NCI-H1105 treated with DMSO at 0.1 percent for 48 hours (cell line): Measurements from ENCODE around the gene CCL5.
"Not testable (repeated sequence)": the region's sequence is repeated elsewhere in the genome, so short reads cannot be mapped to it uniquely, and the experiment has no call there.

ENCODE experiments used
- DNase-seq: peaks from one replicate; lab custom pipeline; 2025; lab: John Stamatoyannopoulos, UW

CCL5 gene

GRCh38 chr17:35898283-35899070 lies 18.3 kb upstream of the CCL5 start:
- DNase-seq = peak; percentile 44

- DNase-seq = not testable (repeated sequence)
These were observed 17.6 kb upstream of the CCL5 start for GRCh38 chr17:35897772-35898171.

DNA sequence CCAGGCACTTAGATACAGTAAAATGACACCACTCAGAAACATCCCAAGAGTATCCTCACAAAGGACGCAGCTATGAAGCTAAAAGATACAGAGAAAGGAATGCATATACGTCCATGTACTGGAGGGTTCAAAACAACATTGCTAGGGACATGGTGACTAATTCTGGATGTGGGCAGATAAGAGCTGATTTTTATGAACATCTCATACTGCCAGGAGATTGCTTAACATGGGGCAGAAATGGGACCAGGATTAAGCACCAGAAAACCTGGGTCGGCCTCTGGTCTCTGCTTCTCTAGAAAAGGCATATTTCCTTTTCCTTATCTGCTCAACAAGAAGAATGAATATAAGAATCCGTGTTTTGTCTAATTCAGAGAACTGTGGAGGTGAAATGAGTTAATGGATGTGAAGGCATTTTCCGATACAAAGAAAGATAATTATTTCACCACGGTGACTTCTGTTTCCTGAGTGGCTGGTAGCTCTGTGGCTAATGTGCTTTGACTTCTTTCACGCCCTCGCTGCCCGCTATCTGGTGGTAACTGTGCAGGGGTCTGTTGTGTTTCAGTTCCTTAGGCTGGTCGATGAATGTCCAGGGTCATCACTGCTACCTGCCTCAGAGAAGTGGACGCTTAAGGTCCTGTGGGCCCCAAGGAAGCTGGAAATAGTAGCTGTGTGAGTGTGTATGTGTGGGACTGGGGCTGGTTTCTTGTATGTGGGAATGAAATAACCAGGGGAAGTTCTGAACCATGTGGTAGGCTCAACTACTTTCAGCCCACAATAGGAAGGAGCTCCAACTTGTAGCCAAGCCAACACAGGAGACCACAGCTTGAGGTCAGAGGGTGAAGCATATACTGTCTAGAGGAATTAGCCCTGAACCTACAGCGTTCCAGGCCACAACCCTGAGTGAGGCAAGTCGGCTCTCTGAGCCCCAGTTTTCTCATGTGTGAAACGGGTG lies 15.8 kb upstream of the CCL5 start:
- DNase-seq = no peak

DNA sequence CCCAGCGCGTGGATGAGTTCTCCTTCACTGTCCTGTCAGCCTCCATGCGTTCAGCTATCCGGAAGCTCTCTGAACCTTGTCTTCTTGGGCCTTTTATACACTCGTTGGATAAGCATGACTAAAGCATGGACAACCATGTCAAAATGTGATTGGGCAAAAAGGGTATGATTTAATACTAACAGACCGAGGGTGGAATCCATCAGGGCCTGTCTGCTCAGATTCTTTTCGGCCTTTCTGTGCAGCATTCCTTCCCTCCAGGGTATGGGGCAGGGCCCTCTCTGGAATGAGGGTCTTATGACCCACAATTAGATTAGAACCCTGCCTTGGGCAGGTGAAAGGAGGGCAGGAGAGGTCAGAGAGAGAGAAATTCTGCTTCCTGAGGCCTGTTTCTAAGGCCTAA lies 14.0 kb upstream of the CCL5 start:
- no peak for DNase-seq

DNA sequence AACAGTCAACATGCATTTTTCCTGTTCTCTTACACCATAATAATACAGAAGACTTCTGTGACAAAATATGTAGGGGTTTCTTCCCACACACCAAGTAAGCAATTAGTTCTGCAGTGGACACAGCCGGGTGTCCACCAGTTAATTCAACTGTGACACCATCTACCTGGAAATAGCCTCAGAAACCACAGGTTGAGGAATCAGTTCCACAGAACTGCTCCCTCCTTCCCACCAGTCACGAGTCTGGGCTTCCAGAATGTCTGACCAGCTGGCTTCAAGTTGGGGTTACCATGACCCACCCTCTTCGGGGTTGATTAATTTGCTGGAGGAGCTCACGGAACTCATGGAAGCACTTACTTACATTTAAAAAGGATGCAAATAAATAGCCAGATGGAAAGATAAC lies 13.6 kb upstream of the CCL5 start:
- DNase-seq = no peak

- DNase-seq = no peak
These were observed 12.2 kb upstream of the CCL5 start for GRCh38 chr17:35892091-35893035.

GRCh38 chr17:35891269-35891668 lies 11.1 kb upstream of the CCL5 start:
- DNase-seq = no peak

DNA sequence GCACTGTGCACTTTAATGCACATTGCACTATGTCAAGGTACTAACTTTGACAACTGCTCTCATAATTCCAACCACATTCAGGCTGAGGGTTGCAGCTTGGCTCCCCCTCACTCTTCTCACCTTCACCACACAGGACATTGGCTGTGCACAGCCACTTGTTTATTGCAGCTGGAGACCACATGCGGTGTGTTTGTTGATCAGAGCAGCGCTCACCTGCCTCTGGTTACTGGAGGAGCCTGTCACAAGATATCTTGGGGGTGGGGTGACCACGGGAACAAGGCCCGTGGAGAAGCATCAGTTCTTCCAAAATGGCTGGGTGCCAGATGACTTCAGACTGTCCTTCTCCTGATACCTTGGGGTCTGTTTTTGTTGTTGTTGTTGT lies 10.6 kb upstream of the CCL5 start:
- DNase-seq = peak; percentile 11

- DNase-seq = peak; percentile 64
These were observed 9.9 kb upstream of the CCL5 start for GRCh38 chr17:35889818-35890773.

- no peak for DNase-seq
These were observed 9.1 kb upstream of the CCL5 start for GRCh38 chr17:35889241-35889640.

GRCh38 chr17:35878361-35878760 lies 1.8 kb downstream of the CCL5 start:
- DNase-seq = no peak

DNA sequence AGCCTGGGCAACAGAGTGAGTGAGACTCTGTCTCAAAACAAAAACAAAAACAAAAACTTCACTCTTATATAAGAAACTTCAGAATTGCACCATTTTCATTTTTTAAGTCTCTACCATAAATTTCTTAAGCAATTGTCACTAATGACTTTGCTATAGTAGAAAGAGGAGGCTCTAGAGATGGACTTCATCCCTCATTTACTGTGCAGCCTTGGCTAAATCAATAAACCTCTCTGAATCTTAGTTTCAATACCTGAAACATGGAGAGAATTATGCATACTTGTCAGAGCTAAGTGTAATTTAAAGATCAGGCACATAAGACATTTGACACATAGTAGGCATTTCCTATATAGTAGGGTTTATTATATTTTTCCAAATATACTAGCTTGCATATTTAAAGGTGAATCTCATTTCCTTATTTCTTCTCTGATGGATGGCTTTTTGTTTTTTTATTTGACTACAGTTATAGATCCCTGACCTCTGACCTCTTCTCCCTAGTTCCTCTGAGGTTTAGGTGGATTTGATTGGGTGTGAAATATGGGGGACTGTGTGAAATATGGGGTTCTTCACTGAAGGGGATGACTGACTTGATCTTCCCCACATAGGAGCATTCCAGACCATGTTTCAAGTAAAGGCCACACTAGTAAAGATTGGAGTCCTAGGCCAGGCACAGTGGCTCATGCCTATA lies 2.7 kb downstream of the CCL5 start:
- no peak for DNase-seq

DNA sequence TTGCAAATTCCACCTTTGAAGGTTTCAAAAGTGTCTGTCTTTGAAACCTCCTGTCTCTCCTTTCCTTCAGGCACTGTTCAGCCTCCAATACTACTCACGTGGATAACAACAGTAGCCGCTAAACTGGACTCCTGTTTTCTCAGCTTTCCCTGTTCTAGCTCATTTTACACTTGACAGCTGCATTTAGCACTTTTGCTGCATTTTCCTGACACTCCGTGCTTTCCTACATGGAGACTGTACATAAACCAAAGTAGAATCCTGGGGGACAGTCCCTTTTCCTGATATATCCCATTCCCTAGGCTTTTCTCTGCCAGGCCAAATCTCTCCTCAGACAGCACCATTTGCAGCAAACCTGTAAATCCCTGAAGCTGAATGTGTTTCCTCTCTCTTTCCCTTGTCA lies 3.6 kb downstream of the CCL5 start:
- no peak for DNase-seq

GRCh38 chr17:35875800-35876139 lies 4.4 kb downstream of the CCL5 start:
- DNase-seq = no peak

DNA sequence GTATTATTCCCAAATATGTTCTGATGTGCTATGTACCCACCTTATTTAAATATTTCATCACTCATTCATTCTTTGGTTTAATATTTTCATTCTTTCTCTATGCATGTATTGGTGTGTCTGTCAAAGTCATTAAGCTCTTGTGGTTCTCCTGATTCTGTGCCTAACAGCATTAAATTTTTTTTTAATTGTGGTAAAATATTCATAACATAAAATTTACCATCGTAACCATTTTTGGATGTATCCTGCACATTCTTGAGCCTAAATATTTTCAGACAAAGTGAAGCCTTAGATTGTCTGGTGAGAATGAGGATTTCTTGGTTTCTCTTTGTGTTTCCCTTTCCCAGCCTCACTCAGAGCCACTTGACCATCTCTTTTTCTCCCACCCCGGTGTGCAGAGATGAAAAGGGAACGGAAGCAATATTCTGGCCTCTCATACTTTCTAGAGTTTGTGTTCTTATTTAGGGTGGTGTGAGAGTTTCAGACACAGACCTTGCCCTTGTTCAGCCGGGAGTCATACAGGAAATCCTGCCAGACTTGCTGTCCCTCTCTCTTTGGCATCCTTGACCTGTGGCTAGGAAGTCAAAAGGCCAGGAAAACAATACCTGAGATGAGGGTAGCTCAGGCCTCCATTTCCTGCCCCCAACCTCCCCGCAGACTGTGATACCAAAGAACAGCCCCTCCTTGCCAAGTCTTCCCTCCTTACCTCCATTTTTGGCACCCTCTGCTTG lies 4.9 kb downstream of the CCL5 start:
- no peak for DNase-seq

DNA sequence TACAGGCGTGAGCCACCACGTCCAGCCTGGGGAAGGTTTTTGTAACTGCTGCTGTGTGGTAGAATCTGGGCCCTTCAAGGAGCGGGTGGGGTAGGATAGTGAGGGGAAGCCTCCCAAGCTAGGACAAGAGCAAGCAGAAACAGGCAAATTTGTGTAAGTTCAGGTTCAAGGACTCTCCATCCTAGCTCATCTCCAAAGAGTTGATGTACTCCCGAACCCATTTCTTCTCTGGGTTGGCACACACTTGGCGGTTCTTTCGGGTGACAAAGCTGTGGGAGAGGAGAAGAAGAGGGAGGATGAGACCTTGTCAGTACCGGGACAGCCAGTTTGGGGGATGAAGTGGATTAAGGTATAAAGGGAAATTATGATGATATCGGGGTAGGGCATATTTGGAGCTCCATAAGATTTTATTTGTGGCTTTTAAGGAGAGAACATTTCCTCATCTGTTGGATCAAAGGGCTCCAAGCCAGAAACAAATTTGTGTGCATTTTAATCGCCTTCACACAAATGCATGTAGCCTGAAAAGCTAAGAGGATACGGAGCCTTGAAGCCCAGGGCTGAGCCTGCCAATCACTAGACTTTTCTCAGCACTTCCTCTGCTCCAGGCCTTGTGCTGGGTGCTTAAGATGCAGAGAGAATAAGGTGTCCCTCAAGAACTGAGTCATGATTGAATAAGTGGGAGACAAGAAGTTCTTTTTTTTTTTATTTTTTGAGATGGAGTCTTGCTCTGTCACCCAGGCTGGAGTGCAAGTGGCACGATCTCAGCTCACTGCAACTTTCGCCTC lies 7.8 kb downstream of the CCL5 start:
- no peak for DNase-seq

GRCh38 chr17:35870906-35871819 lies 9.0 kb downstream of the CCL5 start:
- no peak for DNase-seq

DNA sequence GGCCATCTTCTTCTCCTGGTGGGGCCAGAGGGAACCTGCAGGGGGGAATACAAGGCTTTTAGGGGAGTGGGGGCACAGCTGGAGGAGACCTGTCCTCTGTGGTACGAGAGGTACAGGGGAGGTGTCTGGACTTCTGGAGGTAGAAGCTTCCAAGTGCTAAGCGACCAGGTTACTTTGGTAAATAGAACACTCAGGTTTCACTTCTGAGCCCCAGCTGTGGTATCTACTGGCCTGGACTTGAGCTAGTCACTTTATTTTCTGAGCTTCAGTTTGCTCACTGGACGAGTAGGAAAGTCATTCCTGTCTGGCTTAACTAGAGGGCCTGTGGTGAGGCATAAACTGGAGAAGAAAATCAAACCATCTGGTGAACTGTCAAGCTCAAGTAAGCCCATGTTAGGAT lies 11.4 kb downstream of the CCL5 start, which contains the start of gene HEATR9:
TSS of gene HEATR9 (minus strand) at position 155 of the 400 bp plus-strand sequence. CDS start at position 6, 149 bp downstream.
- DNase-seq = no peak
